HG02798 (cell line): ENCODE results near the gene TMEM243.
"Not testable (repeated sequence)": the region's sequence is repeated elsewhere in the genome, so short reads cannot be mapped to it uniquely, and the experiment has no call there.

Experiments
- ATAC-seq: cut with Tn5 transposase; IDR thresholded peaks from one replicate; pipeline ENCODE4 v1.9.1; 2021; ENCODE audit warnings: mild to moderate bottlenecking; ENCODE audit not compliant: unreplicated experiment, poor library complexity

TMEM243 gene

DNA sequence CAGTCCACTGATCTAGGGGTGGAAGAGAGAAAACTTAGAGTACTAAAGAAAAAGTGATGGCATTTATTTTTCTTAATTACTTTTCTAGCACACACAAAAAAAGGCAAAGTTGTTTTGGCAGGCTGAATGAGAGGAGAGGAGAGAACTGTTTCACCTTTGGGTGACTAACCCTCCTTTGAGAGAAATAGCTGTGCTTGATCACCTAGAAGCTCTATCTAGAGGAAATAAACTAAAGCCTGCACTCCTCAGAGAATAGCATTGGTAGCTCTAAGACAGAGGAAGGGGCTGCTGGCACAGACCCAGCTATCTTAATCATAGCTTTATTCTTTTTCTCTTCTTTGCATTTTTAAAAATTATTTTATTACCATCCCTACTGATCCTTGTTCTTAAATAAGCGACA lies 6.3 kb downstream of the TMEM243 start:
- ATAC-seq, result no peak

DNA sequence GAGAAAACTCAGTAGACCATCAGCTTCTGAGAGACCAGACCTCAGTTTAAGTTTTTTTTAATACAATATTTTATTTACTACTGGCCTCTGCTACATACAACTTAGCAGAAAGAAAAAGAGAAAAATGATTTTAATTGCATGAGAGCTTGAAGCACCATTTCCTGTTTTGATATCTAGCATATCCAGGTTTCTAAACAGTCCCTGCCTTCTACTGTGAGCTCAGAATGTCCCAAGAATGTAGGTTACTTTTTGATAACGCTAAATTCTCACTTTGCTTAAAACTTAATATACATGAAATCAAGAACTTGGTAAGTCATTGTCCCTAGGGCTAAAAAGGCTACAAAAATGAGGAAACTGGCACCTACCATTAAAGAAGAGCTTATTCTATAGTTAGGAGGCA lies 7.0 kb downstream of the TMEM243 start:
- no peak for ATAC-seq

DNA sequence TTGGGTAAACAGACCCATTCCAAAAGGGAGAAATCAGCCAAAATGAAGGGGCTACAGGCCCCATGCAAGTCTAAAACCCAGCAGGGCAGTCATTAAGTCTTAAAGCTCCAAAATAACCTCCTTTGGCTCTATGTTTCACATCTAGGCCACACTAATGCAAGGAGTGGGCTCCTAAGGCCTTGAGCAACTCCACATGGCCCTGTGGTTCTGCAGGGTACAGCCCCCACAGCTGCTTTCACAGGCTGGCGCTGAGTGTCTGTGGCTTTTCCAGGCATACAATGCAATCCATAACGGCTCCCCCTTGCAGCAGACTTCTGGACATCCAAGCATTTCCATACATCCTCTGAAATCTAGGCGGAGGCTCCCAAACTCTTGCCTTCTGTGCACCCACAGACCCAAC lies 9.0 kb downstream of the TMEM243 start:
- no peak for ATAC-seq

DNA sequence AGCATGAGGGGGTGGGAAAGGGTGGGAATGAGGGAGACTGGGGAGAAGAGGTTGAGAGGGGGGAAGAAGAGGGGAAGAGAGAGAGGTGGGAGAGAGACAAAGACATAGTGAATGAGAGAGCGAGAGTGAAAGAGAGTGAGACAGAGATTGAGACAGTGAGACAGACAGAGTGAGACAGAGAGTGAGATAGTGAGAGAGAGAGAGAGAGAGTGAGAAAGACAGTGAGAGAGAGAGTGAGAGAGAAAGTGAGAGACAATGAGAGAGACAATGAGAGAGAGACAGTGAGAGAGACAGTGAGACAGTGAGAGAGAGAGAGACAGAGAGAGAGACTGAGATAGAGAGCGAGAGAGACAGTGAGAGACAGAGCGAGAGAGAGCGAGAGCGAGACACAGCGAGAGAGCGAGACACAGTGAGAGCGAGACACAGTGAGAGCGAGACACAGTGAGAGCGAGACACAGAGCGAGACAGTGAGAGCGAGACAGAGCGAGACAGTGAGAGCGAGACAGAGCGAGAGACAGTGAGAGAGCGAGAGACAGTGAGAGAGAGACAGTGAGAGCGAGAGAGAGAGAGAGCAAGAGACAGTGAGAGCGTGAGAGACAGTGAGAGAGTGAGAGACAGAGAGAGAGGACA lies 10.1 kb downstream of the TMEM243 start:
- no peak for ATAC-seq

DNA sequence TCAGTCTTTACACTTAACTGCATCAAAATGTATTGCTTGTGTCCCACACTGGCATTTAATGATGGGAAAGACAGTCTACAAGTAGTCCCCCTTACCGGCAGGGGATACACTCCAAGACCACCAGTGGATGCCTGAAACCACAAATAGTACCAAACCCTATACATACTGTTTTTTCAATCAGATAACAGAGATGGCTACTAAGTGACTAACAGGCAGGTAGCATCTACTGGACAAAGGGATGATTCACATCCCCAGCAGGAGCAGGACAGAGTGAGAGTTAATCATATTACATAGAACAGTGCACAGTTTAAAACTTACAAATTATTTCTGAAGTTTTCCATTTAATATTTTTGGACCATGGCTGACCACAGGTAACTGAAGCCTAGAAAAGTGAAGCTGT lies 13.2 kb downstream of the TMEM243 start:
- no peak for ATAC-seq

DNA sequence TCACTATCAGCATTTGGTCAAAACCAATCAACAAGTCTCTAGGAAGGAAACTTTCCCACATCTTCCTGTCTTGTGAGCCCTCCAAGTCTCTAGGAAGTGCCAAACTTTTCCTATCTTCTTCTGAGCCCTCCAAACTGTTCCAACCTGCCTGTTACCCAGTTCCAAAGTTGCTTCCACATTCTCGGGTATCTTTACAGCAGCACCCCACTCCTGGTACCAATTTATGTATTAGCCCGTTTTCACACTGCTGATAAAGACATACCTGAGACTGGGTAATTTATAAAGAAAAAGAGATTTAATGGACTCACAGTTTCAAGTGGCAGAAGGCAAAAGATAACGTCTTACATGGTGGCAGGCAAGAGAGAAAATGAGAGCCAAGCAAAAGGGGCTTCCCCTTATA lies 13.8 kb downstream of the TMEM243 start:
- ATAC-seq, result not testable (repeated sequence)

DNA sequence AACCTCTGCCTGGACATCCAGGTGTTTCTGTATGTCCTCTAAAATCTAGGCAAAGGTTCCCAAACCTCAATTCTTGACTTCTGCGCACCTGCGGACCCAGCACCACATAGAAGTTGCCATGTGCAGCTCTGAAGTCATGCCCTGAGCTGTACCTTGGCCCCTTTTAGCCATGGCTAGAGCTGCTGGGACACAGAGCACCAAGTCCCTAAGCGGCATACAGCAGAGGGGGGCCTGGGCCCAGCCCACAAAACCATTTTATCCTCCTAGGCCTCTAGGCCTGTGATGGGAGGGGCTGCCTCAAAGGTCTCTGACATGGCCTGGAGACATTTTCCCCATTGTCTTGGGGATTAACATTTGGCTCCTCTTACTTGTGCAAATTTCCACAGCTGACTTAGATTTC lies 14.6 kb downstream of the TMEM243 start:
- no peak for ATAC-seq

DNA sequence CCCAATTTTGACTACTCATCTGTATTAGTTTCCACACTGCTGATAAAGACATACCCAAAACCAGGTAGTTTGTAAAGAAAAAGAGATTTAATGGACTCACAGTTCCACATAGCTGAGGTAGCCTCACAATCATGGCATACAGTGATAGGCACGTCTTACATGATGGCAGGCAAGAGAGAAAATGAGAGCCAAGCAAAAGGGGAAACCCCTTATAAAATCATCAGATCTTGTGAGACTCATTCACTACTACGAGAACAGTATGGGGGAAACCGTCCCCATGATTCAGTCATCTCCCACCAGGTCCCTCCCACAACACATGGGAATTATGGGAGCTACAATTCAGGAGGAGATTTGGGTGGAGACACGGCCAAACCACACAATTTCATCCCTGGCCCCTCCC lies 15.6 kb downstream of the TMEM243 start:
- not testable (repeated sequence) for ATAC-seq

DNA sequence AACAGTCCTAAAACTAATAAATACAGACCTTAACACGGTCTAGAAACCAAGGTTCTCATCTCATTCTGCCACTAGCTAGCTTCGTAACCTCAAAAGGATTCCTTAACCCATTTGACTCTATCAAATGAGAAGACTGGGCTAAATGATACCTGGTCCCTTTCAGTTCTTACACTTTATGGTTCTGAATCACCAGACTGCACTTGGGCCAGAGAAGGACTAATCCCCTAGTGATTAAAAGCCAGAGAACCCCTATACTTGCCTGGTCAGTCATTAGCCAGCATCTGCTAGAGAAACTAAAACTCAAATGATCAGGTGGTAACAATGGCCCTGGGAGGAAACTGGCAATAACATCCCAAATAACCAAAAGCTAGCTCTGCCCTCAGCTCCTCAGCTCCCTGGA lies 16.8 kb downstream of the TMEM243 start:
- peak; percentile 53 for ATAC-seq

DNA sequence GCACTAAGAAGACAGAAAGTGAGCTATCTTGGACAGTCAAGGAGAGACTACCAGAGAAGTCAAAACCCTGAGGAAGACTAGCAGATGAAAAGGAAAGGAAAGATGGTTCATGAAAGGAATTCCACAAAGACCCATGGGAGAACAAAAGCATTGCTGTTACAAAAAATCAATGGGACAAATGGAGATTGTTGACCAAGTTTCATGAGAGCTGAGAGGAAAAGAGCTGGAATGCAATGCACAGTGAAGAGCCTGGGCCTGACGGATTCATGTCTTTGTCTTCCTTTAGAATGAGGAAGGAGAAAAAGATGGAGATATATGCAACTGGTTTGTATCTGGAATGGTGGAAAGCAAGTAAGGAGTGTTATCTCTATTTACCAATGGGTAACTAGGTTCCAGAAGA lies 17.3 kb downstream of the TMEM243 start:
- ATAC-seq, result no peak

DNA sequence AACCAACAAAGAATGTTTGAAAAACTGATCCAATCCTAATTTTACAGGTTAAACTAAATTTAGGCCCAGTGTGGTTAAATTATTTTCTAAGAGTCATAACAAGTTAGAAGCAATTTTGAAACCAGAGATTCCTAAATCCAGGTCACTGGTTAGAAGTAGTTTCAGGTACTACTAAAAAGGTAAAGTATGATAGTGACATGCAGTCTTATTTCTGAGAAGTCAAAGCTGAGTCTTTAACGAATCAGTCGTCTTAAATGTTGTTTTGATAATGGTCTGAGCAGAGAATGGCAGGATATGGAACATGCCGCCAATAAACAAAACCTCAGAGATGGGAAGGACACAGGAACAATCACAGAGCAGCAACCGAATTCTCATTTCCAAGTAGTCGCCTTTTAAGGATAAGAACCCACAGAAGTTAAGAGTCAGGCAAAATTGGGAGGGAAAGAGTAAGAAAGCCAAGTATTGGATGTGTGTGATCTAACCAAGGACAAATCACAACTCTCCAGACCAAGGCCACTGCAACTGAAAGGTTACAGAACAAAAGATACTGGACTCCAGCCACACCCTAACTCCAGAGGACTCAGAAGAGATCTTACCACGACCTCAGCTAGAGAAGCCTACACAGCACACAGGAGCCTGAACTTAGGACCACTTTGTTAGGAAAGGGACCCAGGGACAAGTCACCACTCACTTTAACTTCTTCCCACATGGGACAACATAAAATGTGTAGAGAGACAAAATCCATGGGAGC lies 19.7 kb downstream of the TMEM243 start:
- ATAC-seq, result no peak

DNA sequence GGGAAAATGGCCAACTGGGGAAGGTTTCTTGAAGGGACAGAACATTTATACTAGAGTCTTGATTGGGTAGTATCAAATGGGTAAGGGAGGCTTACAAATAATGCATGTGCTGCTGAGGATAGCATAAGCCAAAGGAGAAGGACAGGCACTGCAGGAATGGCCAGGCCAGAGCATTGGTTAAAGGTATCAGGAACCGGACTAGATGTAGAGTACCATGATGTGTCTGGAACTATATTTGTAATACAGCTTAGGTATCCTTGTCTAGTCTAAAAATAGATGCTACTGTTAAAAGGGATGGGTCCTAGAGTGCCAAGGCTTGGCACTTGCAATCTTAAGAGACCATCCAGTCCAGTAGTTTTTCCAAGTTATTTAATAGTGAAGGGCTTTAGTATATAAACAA lies 20.3 kb downstream of the TMEM243 start:
- no peak for ATAC-seq

DNA sequence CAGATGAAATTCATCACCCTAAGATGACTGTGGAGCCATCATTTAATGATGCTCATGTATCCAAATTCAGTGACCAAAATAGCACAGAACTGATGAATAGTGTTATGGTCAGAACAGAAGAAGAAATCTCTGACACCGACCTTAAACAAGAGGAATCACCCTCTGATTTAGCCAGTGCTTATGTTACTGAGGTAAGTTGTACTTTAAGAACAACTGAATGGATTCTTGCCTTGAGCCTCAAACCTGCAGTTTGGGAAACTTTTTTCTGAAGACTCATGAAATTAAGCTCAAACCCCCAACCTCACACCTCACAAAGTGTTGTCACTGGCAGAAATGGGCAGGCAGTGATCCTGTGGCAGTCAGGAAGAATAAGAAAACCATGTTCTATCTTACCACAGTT lies 25.6 kb downstream of the TMEM243 start:
- ATAC-seq, result no peak

DNA sequence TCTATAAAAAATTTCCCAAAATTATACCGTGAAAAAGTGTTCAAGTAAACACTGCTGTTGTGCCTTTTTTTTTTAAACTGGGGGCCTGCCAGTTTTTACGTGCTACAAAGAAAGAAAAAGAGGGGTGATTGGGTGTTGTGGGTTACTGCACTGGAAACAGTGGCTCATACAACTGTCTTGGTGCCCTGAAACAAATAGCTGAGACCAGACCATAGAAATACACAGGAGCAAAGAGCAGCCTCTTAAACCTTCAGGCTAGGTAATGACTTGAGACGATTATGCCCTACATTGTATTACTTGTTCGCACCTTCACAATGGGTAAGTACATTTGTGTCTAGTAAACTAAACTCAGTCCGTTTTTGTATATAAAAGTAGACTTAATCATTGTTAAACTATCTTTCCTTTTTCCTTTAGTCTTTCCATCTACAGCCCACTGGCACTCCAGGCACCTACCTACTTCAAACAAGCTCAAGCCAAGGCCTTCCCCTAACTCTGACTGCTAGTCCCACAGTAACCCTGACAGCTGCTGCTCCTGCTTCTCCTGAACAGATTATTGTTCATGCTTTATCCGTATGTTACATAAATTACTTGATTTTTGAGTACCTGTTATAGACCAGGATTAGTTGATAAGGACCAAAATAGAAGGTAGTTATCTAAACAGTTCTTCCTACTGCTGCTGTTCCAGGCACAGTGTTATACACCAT lies 26.6 kb downstream of the TMEM243 start:
- ATAC-seq, result no peak

DNA sequence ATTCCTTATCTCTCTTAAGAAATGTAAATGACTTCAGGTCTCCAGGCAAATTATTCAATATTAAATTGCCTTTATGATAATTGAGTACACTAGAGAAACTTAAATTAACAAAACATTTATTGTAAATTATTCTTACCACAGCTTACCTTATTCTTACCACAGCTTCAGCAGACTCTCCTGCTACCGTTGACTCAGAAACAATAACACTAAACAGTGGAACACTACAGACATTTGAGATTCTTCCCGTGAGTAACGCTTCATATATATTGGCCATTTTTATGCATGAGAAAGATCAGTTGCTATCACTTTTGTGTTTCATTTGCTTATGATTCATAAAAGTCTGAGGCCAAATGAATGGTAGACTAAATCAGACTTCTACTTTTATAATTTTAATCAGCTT lies 28.7 kb downstream of the TMEM243 start:
- ATAC-seq, result no peak

DNA sequence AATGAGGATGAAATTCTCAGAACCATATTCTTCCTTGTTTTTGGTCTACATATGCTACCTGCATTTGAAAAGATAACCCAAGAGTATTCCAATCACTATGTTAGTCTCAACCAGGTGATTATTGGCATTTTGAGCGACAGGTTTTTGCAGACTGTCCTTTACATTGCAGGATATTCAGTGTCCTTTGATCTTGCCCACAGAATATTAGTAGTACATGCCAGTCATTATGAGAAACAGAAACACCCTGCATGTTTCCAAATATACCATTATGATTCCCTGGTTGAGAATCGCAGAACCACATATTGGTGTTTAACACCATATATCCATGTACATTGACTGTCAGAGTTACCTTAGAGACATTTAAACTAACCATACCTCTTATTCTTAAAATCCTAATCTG lies 30.6 kb downstream of the TMEM243 start:
- ATAC-seq, result no peak

DNA sequence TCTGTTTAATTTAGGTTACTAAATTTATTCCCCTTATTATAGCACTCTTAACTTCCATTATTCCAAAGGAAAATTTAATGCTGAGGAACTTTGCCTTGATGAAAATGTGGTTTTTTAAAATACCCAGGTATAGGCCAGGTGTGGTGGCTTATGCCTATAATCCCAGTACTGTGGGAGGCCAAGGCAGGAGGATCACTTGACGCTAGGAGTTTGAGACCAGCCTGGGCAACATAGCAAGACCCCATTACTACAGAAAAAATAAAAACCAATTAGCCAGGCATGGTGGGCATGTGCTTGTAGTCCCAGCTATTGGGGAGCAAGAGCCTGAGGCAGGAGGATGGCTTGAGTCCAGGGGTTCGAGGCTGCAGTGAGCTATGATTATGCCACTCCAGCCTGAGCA lies 32.4 kb downstream of the TMEM243 start:
- no peak for ATAC-seq

DNA sequence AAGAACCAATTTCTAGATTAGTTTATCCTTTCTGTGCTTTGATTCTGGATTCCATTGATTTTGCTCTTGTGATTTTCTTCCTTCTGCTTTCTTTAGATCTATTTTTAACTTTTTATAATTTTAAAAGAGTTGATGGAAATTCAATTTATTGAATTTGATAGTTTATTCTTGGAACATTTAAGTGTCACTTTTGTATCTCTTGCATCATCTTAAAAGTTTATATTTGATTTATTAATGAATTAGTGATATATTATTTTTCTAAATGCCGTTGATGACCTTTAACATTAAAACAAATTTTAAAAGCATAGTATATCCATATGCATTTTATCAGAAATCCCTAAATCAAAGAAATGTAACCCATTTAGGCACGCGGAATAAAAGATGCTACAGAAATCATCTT lies 40.4 kb downstream of the TMEM243 start:
- ATAC-seq, result no peak

DNA sequence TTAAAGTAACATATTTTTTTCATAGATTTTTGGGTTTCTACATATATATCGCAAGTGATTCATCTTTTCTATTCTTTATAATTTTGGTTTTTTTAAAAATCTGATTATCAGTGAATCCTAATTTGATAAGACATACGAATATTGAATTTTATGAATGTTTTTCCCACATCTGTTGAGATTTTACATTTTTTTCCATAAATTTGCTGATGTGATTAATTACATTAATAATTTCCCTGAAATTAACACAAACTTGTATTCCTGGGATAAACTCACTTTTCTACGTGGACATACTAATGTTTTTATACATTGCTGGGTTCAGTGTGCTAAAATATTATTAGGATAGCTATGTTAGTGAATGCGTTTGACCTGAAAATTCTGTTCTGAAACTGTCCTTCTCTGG lies 41.2 kb downstream of the TMEM243 start:
- no peak for ATAC-seq

DNA sequence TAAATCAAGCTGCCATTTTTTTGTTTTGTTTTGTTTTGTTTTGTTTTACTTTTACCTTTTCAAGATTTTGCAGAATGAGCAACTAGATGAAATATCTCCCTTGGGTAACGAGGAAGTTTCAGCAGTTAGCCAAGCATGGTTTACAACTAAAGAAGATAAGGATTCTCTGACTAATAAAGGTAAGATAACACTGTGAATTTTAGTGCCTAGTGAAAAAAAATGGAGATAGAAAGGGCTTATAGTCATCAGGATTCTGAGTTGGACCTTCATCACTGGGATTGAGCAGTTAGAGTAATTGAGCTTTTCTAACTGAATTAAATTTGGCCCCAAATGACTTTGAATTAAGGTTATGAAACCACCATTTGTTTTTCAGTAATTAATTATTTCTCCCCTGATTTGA lies 46.1 kb downstream of the TMEM243 start:
- no peak for ATAC-seq

DNA sequence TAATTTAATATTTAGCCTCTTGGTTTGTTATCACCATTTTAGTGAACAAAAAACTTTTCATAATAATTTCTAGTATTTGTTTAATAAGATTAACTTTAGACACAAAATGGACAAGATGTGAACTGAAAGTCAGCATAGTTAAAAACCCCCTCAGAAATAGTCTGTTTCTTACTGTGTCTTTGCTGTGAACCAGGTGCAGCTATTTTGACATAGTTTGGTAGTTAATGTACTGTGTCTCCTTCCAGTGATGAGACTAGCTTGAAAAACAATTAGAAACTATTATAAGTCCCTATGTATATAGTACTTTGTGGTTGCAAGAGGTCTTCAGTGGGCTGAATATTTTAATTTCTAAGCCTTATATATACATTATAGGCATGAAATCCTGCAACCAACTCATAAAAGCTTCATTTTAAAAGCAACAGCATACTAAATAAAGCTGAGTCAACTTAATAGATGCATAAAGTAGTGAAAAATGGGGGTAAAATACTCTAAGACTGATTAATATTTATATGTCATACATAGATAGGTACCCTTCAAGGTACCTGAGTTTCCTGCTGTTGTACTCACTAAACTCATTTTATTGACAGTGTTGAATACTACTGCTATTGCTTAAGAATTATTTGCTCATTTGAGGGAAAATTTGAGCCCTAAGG lies 48.1 kb downstream of the TMEM243 start:
- ATAC-seq, result no peak
